HTR-8/SVneo (cell line): ENCODE results near the gene MAP1LC3A.

Source experiments
- DNase-seq: peaks from one replicate; pipeline ENCODE4 v3.0.0; 2011; ENCODE audit warnings: low spot score, mixed read lengths; ENCODE audit not compliant: insufficient read length
- FAIRE-seq: peaks from 2 replicates; lab custom pipeline; 2011; peaks lifted over from hg19 to GRCh38; lab: Jason Lieb, UNC

Gene MAP1LC3A

DNA sequence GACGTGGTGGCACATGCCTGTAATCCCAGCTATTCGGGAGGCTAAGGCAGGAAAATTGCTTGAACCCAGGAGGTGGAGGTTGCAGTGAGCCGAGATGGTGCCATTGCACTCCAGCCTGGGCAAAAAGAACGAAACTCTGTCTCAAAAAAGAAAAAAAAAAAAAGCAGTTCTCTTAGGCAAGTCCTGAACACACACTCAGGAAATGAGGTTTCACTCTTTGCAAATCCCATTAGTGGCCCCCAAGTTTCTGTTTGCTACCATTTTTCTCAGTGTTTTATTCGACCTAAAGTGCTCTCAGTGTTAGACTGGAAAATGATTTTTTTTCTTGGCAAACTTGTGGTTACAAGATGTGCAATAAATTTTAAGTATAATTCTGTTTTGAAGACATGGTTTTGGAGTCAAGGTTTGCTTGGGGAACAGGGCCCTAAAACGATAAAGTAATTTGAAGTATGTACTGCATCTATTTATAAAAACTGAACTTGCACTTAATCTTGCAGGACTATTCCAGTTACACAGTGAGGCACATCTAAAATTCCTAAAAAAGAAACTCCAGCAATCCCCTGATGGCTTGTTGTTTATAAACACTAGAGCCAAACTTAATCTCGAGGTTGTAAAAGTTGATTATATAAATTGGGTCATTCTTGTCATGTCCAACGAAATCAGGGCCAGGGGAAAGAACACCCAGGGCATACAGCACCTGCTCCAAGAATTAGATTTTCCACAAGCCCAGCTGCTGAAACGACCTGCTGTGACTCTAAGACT, 42.6 kb downstream of the MAP1LC3A start:
- FAIRE-seq = no peak
- no peak for DNase-seq

DNA sequence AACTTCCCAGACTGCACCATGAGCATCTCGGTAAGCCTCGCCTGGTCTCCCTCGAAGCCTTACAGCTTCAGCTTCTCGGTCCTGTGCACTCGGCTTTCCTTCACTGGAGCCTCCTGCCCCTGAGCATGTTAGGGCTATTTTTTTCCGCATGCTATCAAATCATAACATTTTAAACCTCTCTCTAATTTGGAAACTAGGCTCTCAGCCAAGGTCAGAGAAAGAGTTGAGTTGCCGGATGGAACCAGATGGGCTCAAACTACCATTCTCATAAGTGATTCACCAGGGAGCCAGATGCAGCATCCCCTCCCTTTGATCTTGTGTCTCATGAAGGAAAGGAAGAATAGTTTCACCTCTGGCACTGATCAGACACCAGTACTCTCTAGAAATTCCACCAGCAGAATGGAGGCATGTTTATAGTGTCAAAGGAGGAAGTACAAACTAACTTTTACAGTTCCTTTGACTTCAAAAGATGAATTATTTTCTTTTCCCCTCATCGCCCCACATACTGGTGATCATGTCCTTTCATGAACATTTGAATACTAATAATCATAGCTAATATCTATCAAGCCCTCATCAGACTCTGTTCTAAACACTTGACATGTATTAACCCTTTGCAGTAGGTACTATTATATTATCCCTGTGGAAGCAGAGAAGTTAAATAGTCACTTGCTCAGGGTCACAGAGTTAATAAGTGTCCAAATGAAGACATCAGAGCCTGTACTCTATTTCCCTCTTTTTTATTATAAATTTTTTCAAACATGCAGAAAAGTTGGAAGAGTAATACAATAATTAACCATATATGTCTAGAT, 46.7 kb downstream of the MAP1LC3A start:
- DNase-seq (no peak), FAIRE-seq (no peak)

DNA sequence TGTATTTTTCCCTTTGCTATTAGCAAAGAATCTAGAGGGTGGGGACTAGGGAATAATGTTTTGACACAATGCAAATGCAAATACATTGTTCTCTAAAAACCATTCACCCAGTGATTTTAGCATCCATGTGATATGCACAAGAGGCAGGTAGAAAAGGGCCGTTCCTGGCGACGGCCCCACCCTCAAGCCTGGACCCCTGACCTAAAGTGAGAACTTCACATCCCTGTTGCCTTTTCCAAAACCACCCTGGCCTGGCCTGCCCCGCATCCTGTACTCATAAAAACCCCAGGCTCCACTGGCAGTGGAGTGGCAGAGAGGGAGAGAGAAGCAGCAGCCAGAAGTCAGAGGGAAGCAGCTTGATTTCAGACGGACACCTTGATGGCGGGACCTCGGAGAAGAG, 48.5 kb downstream of the MAP1LC3A start:
- FAIRE-seq = no peak
- DNase-seq = no peak
